Erythroblast (primary cell): Measurements from ENCODE around the gene NCKAP5.

Experiments used
- GATA1 ChIP-seq: IDR thresholded peaks from 2 replicates; pipeline ENCODE4 v1.6.1; 2011; ENCODE audit warnings: low read depth, mild to moderate bottlenecking, control low read depth, low read length, moderate library complexity
- POLR2A ChIP-seq: IDR thresholded peaks from 2 replicates; pipeline ENCODE4 v1.6.1; 2011; ENCODE audit warnings: mild to moderate bottlenecking, low read length

DNA sequence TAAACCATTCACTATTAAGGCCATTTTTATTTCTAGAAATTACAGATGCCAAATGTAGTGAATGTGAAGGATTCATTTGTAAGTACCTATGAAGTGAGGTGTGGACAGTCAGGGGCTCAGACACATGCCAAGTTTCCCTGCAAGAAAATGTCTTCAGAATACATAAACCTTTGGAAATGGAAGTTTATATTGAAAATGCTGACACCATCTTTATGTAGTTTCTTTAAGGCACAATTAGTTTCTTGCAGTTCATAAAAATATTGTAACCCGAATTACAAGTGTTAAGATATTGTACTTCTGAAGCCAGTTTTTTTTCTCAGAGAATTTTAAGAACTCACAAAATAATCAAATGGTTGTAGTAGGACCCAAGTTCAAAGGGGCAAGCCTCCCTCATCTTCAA, 832.2 kb downstream of the NCKAP5 start:
- TF ChIP-seq POLR2A, result no peak
- TF ChIP-seq GATA1, result no peak
